ENCODE results near the gene FNDC3A.

The FNDC3A gene

DNA sequence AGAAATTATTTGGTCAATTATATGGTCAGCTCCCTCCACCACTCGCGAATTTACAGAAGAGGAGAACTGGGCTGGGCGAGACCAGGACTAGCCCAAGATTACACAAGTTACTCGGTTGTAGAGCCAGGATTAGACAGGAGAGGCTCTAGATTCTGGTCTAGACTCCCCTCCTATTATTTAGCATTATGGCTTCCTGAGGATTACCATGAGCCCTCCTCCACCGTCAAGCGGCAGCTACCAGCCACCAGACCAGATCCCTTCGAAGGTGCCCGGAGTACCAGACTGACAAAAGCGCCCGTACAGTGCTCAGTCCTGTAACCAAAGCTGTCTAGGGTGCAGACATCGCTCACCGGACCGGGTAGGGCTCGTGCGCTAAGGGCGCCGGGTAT is 243.9 kb downstream of the FNDC3A start:
- Histone ChIP-seq H3K36me3 (no peaks in the 10 kb centered on the region), H3K9me3 (peaks cover 4% of the 10 kb centered on the region; the same call in 1 of the 2 replicates), H3K27me3 (peaks cover 46% of the 10 kb centered on the region), H3K4me1 (no peaks in the 10 kb centered on the region), H3K4me3 (ENCODE audit: low read depth, low read length) (peak overlapping the region; percentile 43)
- DNase-seq: no peak
- TF ChIP-seq, protein P1, sequence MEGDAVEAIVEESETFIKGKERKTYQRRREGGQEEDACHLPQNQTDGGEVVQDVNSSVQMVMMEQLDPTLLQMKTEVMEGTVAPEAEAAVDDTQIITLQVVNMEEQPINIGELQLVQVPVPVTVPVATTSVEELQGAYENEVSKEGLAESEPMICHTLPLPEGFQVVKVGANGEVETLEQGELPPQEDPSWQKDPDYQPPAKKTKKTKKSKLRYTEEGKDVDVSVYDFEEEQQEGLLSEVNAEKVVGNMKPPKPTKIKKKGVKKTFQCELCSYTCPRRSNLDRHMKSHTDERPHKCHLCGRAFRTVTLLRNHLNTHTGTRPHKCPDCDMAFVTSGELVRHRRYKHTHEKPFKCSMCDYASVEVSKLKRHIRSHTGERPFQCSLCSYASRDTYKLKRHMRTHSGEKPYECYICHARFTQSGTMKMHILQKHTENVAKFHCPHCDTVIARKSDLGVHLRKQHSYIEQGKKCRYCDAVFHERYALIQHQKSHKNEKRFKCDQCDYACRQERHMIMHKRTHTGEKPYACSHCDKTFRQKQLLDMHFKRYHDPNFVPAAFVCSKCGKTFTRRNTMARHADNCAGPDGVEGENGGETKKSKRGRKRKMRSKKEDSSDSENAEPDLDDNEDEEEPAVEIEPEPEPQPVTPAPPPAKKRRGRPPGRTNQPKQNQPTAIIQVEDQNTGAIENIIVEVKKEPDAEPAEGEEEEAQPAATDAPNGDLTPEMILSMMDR (IDR thresholded peaks at IDR 0.05; ENCODE audit: low read depth, low read length): no peak

GRCh38 chr13:49220036-49220855 is 244.5 kb downstream of the FNDC3A start, which contains the start of gene MLNR:
MLNR (plus strand) TSS chr13:49220338; CDS start chr13:49220338, 0 bp downstream.
- peaks cover 4% of the 10 kb centered on the region; the same call in 1 of the 2 replicates for H3K9me3 ChIP-seq
- H3K4me3 ChIP-seq (ENCODE audit: low read depth, low read length): peak within 1 kb of the TSS; percentile 43
- no peaks in the 10 kb centered on the region for H3K4me1 ChIP-seq
- H3K27me3 ChIP-seq: peaks cover 46% of the 10 kb centered on the region
- TF ChIP-seq, protein P1 (IDR thresholded peaks at IDR 0.05; ENCODE audit: low read depth, low read length): 0 out of 2 replicates have a peak, but pooled peaks have one; percentile 14
- no peaks in the 10 kb centered on the region for H3K36me3 ChIP-seq
- DNase-seq: peak; percentile 71

DNA sequence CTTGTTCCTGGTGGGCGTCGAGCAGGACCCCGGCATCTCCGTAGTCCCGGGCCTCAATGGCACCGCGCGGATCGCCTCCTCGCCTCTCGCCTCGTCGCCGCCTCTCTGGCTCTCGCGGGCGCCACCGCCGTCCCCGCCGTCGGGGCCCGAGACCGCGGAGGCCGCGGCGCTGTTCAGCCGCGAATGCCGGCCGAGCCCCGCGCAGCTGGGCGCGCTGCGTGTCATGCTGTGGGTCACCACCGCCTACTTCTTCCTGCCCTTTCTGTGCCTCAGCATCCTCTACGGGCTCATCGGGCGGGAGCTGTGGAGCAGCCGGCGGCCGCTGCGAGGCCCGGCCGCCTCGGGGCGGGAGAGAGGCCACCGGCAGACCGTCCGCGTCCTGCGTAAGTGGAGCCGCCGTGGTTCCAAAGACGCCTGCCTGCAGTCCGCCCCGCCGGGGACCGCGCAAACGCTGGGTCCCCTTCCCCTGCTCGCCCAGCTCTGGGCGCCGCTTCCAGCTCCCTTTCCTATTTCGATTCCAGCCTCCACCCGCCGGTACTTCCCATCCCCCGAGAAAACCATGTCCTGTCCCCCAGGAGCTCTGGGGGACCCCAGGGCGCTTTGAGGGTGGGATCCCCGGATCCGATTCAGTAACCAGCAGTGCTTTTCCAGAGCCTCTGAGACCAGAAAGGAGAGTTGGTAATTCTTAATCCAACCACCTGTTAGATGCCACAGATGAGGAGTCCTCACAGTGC is 245.3 kb downstream of the FNDC3A start:
- TF ChIP-seq, protein P1 (IDR thresholded peaks at IDR 0.05; ENCODE audit: low read depth, low read length): no peak
- no peak for DNase-seq
- Histone ChIP-seq H3K4me1 (no peaks in the 10 kb centered on the region), H3K9me3 (peaks cover 4% of the 10 kb centered on the region; the same call in 1 of the 2 replicates), H3K36me3 (no peaks in the 10 kb centered on the region), H3K4me3 (ENCODE audit: low read depth, low read length) (no peak overlapping the region), H3K27me3 (peaks cover 46% of the 10 kb centered on the region)

- Histone ChIP-seq H3K9me3 (peaks cover 4% of the 10 kb centered on the region; the same call in 1 of the 2 replicates), H3K4me3 (ENCODE audit: low read depth, low read length) (no peak overlapping the region), H3K36me3 (no peaks in the 10 kb centered on the region), H3K27me3 (peaks cover 46% of the 10 kb centered on the region), H3K4me1 (no peaks in the 10 kb centered on the region)
- TF ChIP-seq, protein P1 (IDR thresholded peaks at IDR 0.05; ENCODE audit: low read depth, low read length): no peak
- no peak for DNase-seq
These were observed 245.9 kb downstream of the FNDC3A start for GRCh38 chr13:49221590-49221965.

DNA sequence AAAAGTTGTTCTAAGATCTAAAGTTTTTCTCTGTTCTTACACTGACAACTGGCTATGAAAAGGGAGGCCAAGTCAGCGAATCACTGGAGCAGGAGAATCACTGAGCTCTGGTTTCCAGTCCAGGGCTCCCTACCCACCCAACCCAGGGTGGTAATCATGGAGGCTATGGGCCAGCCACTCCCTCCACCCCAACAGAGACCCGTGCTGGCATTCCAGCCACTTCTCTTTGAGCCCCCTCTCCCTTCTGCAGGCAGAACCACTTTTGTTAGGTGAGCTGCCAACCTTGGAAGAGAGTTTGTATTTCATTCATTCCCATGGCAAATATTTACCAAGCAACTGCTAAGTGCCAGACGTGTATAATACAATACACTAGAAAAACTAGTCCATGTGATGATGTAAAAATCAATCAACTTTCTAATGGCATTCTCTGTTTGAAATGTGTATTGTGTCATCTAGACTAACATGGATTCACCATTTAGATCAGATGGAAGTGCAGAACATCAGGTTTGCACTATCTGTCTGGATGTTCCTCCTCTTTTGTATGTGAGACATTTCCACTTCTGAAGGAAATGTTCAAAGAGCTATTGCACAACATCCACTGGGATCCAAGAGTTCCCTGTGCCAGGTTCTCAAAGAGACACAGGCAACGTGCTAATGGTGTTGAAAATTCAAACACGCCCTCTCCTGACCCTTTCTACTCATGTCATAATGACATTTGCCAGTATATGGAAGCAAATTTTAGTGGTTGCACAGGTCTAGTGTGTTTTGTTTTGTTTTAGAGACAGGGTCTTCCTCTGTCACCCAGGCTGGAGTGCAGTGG is 249.7 kb downstream of the FNDC3A start:
- no peak for DNase-seq
- Histone ChIP-seq H3K9me3 (peaks cover 4% of the 10 kb centered on the region; the same call in 1 of the 2 replicates), H3K4me1 (no peaks in the 10 kb centered on the region), H3K36me3 (no peaks in the 10 kb centered on the region), H3K27me3 (peaks cover 37% of the 10 kb centered on the region), H3K4me3 (ENCODE audit: low read depth, low read length) (no peak overlapping the region)
- TF ChIP-seq, protein P1 (IDR thresholded peaks at IDR 0.05; ENCODE audit: low read depth, low read length): no peak

Measured in BE2C (cell line).